GM12878 (cell line): ENCODE results near the gene FBRSL1. TPM values are rescaled to one million over a fixed set of nuclear protein-coding genes. Genes with fewer than 3 reads are reported as not detected.

ENCODE experiments used
- ATAC-seq: fragments of 200-7000 bp; cut with Tn5 transposase; 3 replicates; pipeline ENCODE4 v1.9.1; 2020; ENCODE audit warnings: mild to moderate bottlenecking, moderate library complexity
- BruUV-seq: library from RNA; stranded (reverse); fragments of 400-500 nt; replicated peaks from 2 replicates; lab custom pipeline; 2021; lab: Mats Ljungman, UMichigan
- CTCF ChIA-PET: fragments of 300-600 bp; sonication (Branson Sonifier 250); formaldehyde crosslinking; extraction: SDS; loops from one replicate; lab custom pipeline; 2021; ENCODE audit warnings: inconsistent platforms; lab: Yijun Ruan, JAX
- POLR2A ChIA-PET: fragments of 350-600 bp; formaldehyde crosslinking; extraction: SDS; loops from one replicate; lab custom pipeline; 2021; ENCODE audit warnings: inconsistent platforms; lab: Charles Lee
- RAD21 ChIA-PET: fragments of 300-600 bp; sonication (Branson Sonifier 250); formaldehyde crosslinking; loops from one replicate; lab custom pipeline; 2023; ENCODE audit warnings: antibody characterized with exemption; ENCODE audit not compliant: unreplicated experiment; lab: Charles Lee
- SMC1A ChIA-PET: fragments of 300-600 bp; sonication (Branson Sonifier 250); formaldehyde crosslinking; loops from one replicate; lab custom pipeline; 2023; ENCODE audit not compliant: unreplicated experiment, uncharacterized antibody; lab: Charles Lee
- DNase-seq: peaks from one replicate; pipeline ENCODE4 v3.0.0-alpha.2; 2011; ENCODE audit warnings: low read depth, low spot score
- FAIRE-seq: peaks from 3 replicates; lab custom pipeline; 2011; peaks lifted over from hg19 to GRCh38; lab: Jason Lieb, UNC
- H2AFZ ChIP-seq: 2 replicates; pipeline ENCODE4 v1.6.0; 2011; ENCODE audit warnings: low read depth, low read length, control low read depth; ENCODE audit not compliant: control insufficient read depth
- H3K27ac ChIP-seq: 2 replicates; pipeline ENCODE4 v1.5.1; 2011; ENCODE audit warnings: control low read depth; ENCODE audit not compliant: control insufficient read depth, insufficient read depth
- H3K27me3 ChIP-seq, 2 experiments: replicated peaks in 1 of 2; 2 replicates each; pipeline versions ENCODE4 v1.6.0 to v1.6.1; 2011; ENCODE audit warnings: low read length in 1 of 2; ENCODE audit not compliant: control insufficient read depth in 2 of 2, insufficient read depth in 2 of 2
- H3K36me3 ChIP-seq, 2 experiments: 2 replicates each; pipeline ENCODE4 v1.5.1; 2011; ENCODE audit warnings: low read length in 1 of 2; ENCODE audit not compliant: control insufficient read depth in 2 of 2, insufficient read depth in 2 of 2
- H3K4me1 ChIP-seq: 2 replicates; pipeline ENCODE4 v1.6.1; 2011; ENCODE audit warnings: mild to moderate bottlenecking, low read length, moderate library complexity, mixed read lengths; ENCODE audit not compliant: control insufficient read depth, insufficient read depth
- H3K4me2 ChIP-seq: 2 replicates; pipeline ENCODE4 v1.6.0; 2011; ENCODE audit warnings: control low read depth; ENCODE audit not compliant: control insufficient read depth, insufficient read depth
- H3K4me3 ChIP-seq: fragments of 200-600 bp; sonication (generic); 2 replicates; pipeline ENCODE4 v1.5.1; 2016
- H3K79me2 ChIP-seq: 2 replicates; pipeline ENCODE4 v1.6.0; 2011; ENCODE audit warnings: low read length; ENCODE audit not compliant: control insufficient read depth, insufficient read depth
- H3K9ac ChIP-seq: 2 replicates; pipeline ENCODE4 v1.8.0; 2011; ENCODE audit warnings: low read length, control low read depth, mixed read lengths; ENCODE audit not compliant: control insufficient read depth, insufficient read depth
- H3K9me3 ChIP-seq: replicated peaks from 3 replicates; pipeline ENCODE4 v1.5.1; 2011; ENCODE audit warnings: mild to moderate bottlenecking, low read length; ENCODE audit not compliant: control insufficient read depth, insufficient read depth
- H4K20me1 ChIP-seq: 2 replicates; pipeline ENCODE4 v1.6.0; 2011; ENCODE audit not compliant: control insufficient read depth, insufficient read depth
- CBX3 ChIP-seq: fragments of 200-600 bp; sonication (generic); IDR thresholded peaks from 2 replicates; pipeline ENCODE4 v1.6.1; 2016; ENCODE audit warnings: low read depth, borderline replicate concordance
- HDGF ChIP-seq: fragments of 450-650 bp; IDR thresholded peaks from 2 replicates; pipeline ENCODE4 v1.6.1; 2016; ENCODE audit warnings: antibody characterized with exemption
- NFXL1 ChIP-seq: fragments of 450-650 bp; IDR thresholded peaks from 2 replicates; pipeline ENCODE4 v1.6.1; 2017; ENCODE audit warnings: antibody characterized with exemption, mild to moderate bottlenecking, borderline replicate concordance
- WGBS: methylation state at CpG from one replicate; pipeline ENCODE4 v1.1.6; 2016; ENCODE audit warnings: low lambda C conversion rate; ENCODE audit not compliant: insufficient replicate concordance, insufficient coverage; ENCODE audit errors: missing lambda C conversion rate; 5-methylcytosine and 5-hydroxymethylcytosine counted together
- in situ Hi-C: fragments of 300-500 bp; cut with MboI; formaldehyde crosslinking; loops from 9 replicates; pipeline ENCODE4 v1.14.3; 2018; ENCODE audit warnings: mixed read lengths
- intact Hi-C: fragments of 100-400 bp; cut with micrococcal nuclease; formaldehyde crosslinking; loops from one replicate; pipeline ENCODE4 v1.14.2; 2022; ENCODE audit not compliant: unreplicated experiment
- polyA plus RNA-seq, 11 experiments: library from polyadenylated mRNA; depleted of rRNA in 4 of 11; unstranded in 6 of 11; stranded (reverse) in 5 of 11; fragments of >200 nt; fragmentation: Nextera tagmentation in 4 of 11; fragmentation: Illumina TruSeq in 1 of 11; extraction: Ambion mirVana in 4 of 11; extraction: Trizol in 1 of 11; gene quantifications; 1 replicate in 1 of 11; 2 replicates in 10 of 11; pipeline versions ENCODE4 v1.2.1 to v1.2.3, GENCODE V29; 2011 to 2016; ENCODE audit warnings: inconsistent platforms in 2 of 11, missing spikeins in 2 of 11, low read depth in 1 of 11
- total RNA-seq, 4 experiments: library from RNA; depleted of rRNA in 3 of 4; stranded (reverse); fragments of >200 nt in 3 of 4; fragmentation: Illumina TruSeq in 1 of 4; extraction: Trizol in 1 of 4; gene quantifications; 2 replicates each; pipeline versions ENCODE4 v1.2.1 to v1.2.3, GENCODE V29; 2013 to 2021
- TF ChIP-seq, protein P1 (sequence below): fragments of 450-650 bp; formaldehyde crosslinking; IDR thresholded peaks from 2 replicates; pipeline ENCODE4 v1.4.0; 2022; ENCODE audit warnings: mild to moderate bottlenecking, moderate library complexity
- TF ChIP-seq, protein P2 (sequence below): fragments of 450-650 bp; IDR thresholded peaks from 2 replicates; pipeline ENCODE4 v1.6.1; 2017; ENCODE audit warnings: antibody characterized with exemption, mild to moderate bottlenecking, moderate library complexity
- TF ChIP-seq, protein P3 (sequence below): fragments of 450-650 bp; IDR thresholded peaks from 2 replicates; pipeline ENCODE4 v1.6.1; 2016; ENCODE audit warnings: mild to moderate bottlenecking

The FBRSL1 gene
- total and polyA plus RNA-seq, 10 of the 15 experiments (the other 5 are each of a cell fraction or from before 2014, with no cell fraction given) = 0.19 to 55.1 (median 4.1) TPM

DNA sequence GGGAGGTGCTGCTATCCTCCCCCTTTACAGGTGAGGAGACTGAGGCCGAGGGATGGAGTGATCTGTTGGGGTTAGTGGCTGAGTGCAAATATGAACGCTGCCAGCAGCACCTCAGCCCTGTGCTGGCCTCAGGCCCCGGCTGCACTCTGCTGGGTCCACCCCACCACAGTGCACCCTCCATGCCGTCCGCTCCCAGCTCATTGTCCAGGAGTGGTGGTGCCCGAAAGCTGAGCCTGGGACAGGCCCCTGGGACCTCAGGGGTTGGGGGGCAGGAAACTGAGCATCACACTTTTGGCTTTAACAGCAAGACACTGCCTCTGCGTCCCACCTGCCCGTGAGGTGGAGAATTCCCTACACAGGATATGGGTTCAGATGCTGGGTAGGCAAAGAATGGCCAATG lies 31.5 kb upstream of the FBRSL1 start:
- no peak for ATAC-seq
- Histone ChIP-seq H3K4me2 (no peak overlapping the region), H3K9ac (no peak overlapping the region), H3K27ac (no peak overlapping the region), H3K9me3 (peaks cover 3% of the 10 kb centered on the region; the same call in 2 of the 3 replicates), H4K20me1 (no peaks in the 10 kb centered on the region), H3K4me3 (no peak overlapping the region), H3K79me2 (no peaks in the 10 kb centered on the region), H3K4me1 (no peaks in the 10 kb centered on the region; the same call in 1 of the 2 replicates), H2AFZ (no peak overlapping the region), H3K27me3 (no peaks in the 10 kb centered on the region), H3K36me3 (no peaks in the 10 kb centered on the region)
- SMC1A ChIA-PET = no interaction called here
- POLR2A ChIA-PET = no interaction called here
- intact Hi-C loops (no loop called here), in situ Hi-C loops (no loop called here)
- no peak for DNase-seq
- 62% methylated on average over 8 of the region's 8 CpGs for WGBS
- FAIRE-seq = no peak
- TF ChIP-seq HDGF = no peak
- TF ChIP-seq NFXL1 = no peak
- no peak for TF ChIP-seq CBX3
- TF ChIP-seq, protein P1, sequence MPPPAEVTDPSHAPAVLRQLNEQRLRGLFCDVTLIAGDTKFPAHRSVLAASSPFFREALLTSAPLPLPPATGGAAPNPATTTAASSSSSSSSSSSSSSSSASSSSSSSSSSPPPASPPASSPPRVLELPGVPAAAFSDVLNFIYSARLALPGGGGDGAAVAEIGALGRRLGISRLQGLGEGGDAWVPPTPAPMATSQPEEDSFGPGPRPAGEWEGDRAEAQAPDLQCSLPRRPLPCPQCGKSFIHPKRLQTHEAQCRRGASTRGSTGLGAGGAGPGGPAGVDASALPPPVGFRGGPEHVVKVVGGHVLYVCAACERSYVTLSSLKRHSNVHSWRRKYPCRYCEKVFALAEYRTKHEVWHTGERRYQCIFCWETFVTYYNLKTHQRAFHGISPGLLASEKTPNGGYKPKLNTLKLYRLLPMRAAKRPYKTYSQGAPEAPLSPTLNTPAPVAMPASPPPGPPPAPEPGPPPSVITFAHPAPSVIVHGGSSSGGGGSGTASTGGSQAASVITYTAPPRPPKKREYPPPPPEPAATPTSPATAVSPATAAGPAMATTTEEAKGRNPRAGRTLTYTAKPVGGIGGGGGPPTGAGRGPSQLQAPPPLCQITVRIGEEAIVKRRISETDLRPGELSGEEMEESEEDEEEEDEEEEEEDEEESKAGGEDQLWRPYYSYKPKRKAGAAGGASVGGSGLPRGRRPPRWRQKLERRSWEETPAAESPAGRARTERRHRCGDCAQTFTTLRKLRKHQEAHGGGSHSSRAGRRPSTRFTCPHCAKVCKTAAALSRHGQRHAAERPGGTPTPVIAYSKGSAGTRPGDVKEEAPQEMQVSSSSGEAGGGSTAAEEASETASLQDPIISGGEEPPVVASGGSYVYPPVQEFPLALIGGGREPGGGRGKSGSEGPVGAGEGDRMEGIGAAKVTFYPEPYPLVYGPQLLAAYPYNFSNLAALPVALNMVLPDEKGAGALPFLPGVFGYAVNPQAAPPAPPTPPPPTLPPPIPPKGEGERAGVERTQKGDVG (CRISPR knock-in tag) = no peak
- TF ChIP-seq, protein P2, sequence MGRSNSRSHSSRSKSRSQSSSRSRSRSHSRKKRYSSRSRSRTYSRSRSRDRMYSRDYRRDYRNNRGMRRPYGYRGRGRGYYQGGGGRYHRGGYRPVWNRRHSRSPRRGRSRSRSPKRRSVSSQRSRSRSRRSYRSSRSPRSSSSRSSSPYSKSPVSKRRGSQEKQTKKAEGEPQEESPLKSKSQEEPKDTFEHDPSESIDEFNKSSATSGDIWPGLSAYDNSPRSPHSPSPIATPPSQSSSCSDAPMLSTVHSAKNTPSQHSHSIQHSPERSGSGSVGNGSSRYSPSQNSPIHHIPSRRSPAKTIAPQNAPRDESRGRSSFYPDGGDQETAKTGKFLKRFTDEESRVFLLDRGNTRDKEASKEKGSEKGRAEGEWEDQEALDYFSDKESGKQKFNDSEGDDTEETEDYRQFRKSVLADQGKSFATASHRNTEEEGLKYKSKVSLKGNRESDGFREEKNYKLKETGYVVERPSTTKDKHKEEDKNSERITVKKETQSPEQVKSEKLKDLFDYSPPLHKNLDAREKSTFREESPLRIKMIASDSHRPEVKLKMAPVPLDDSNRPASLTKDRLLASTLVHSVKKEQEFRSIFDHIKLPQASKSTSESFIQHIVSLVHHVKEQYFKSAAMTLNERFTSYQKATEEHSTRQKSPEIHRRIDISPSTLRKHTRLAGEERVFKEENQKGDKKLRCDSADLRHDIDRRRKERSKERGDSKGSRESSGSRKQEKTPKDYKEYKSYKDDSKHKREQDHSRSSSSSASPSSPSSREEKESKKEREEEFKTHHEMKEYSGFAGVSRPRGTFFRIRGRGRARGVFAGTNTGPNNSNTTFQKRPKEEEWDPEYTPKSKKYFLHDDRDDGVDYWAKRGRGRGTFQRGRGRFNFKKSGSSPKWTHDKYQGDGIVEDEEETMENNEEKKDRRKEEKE = no peak
- TF ChIP-seq, protein P3, sequence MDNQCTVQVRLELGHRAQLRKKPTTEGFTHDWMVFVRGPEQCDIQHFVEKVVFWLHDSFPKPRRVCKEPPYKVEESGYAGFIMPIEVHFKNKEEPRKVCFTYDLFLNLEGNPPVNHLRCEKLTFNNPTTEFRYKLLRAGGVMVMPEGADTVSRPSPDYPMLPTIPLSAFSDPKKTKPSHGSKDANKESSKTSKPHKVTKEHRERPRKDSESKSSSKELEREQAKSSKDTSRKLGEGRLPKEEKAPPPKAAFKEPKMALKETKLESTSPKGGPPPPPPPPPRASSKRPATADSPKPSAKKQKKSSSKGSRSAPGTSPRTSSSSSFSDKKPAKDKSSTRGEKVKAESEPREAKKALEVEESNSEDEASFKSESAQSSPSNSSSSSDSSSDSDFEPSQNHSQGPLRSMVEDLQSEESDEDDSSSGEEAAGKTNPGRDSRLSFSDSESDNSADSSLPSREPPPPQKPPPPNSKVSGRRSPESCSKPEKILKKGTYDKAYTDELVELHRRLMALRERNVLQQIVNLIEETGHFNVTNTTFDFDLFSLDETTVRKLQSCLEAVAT = no peak
- RAD21 ChIA-PET = no interaction called here
- no TSS peak for BruUV-seq
- CTCF ChIA-PET = no interaction called here
